Common myeloid progenitor, CD34-positive (primary cell): ENCODE results near the gene RAPGEF5.

Experiments
- CTCF ChIA-PET: fragments of 350-600 bp; sonication (Branson Sonifier 250); formaldehyde crosslinking; loops from one replicate; lab custom pipeline; 2021; ENCODE audit warnings: antibody characterized with exemption; lab: Charles Lee
- POLR2A ChIA-PET: fragments of 350-600 bp; sonication (Branson Sonifier 250); formaldehyde crosslinking; loops from one replicate; lab custom pipeline; 2021; ENCODE audit warnings: antibody characterized with exemption; lab: Charles Lee
- DNase-seq, 3 donors: peaks; one replicate each; pipeline versions ENCODE4 v3.0.0 to v3.0.0-alpha.2; 2013
- H3K27ac ChIP-seq, 2 experiments: 1 replicate in 1 of 2; 2 replicates in 1 of 2; pipeline ENCODE4 v1.7.0; 2013; ENCODE audit warnings: inconsistent platforms in 2 of 2, low read length in 2 of 2, mild to moderate bottlenecking in 2 of 2, low read depth in 1 of 2, moderate library complexity in 1 of 2; ENCODE audit not compliant: severe bottlenecking in 2 of 2, insufficient read depth in 1 of 2, poor library complexity in 1 of 2
- H3K27me3 ChIP-seq, 5 experiments: replicated peaks in 2 of 5; 1 replicate in 3 of 5; 2 replicates in 2 of 5; pipeline versions ENCODE4 v1.6.1 to v1.7.0; 2013; ENCODE audit warnings: low read length in 4 of 5, mild to moderate bottlenecking in 2 of 5, moderate library complexity in 2 of 5, inconsistent platforms in 1 of 5; ENCODE audit not compliant: insufficient read depth in 5 of 5, control insufficient read depth in 4 of 5
- H3K36me3 ChIP-seq, 4 experiments: 1 replicate in 2 of 4; 2 replicates in 2 of 4; pipeline versions ENCODE4 v1.6.1 to v1.7.0; 2013; ENCODE audit warnings: low read length in 3 of 4, control low read depth in 1 of 4, mild to moderate bottlenecking in 1 of 4; ENCODE audit not compliant: control insufficient read depth in 4 of 4, insufficient read depth in 4 of 4
- H3K4me1 ChIP-seq, 4 experiments: 1 replicate in 3 of 4; 2 replicates in 1 of 4; pipeline versions ENCODE4 v1.6.1 to v1.7.1; 2013; ENCODE audit warnings: low read length in 3 of 4, mild to moderate bottlenecking in 3 of 4, control low read depth in 1 of 4, inconsistent platforms in 1 of 4, moderate library complexity in 1 of 4; ENCODE audit not compliant: control insufficient read depth in 4 of 4, insufficient read depth in 4 of 4; ENCODE audit errors: control extremely low read depth in 1 of 4
- H3K4me3 ChIP-seq, 7 experiments: 1 replicate in 4 of 7; 2 replicates in 3 of 7; pipeline versions ENCODE4 v1.5.1 to v1.7.0; 2013; ENCODE audit warnings: mild to moderate bottlenecking in 7 of 7, low read length in 6 of 7, moderate library complexity in 6 of 7, inconsistent platforms in 2 of 7, low read depth in 2 of 7, control low read depth in 1 of 7; ENCODE audit not compliant: insufficient read depth in 4 of 7, control insufficient read depth in 1 of 7; ENCODE audit errors: extremely low read depth in 1 of 7
- H3K9me3 ChIP-seq, 5 experiments: 1 replicate in 4 of 5; 2 replicates in 1 of 5; pipeline versions ENCODE4 v1.6.1 to v1.7.1; 2013; ENCODE audit warnings: low read length in 4 of 5, mild to moderate bottlenecking in 2 of 5, inconsistent platforms in 1 of 5, low read depth in 1 of 5, moderate library complexity in 1 of 5; ENCODE audit not compliant: control insufficient read depth in 4 of 5, insufficient read depth in 2 of 5; ENCODE audit errors: control extremely low read depth in 1 of 5
- WGBS: methylation state at CpG from one replicate; pipeline ENCODE4 v1.1.5; 2013; ENCODE audit not compliant: insufficient coverage; 5-methylcytosine and 5-hydroxymethylcytosine counted together

Gene RAPGEF5

DNA sequence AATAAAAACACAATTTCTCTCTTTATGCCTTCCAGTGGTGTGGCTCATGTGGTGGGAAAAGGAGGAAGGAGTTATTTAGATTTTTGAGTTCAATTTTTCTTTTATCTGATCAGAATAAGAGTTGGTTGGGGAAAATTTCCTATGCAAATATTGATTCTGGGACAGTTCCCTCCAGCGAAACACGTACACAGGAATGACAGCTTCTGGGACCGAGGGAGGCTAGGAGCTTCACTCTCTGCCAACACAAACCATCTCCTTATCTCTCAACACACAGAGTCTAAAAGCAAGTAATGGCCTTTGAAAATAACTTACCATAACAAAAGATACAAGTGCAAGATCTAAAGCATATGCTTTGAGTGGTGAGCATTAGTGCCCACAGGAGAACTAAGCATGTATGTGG is 122.7 kb downstream of the RAPGEF5 start:
- POLR2A ChIA-PET = no interaction called here
- no peaks in the 10 kb centered on the region for H3K4me1 ChIP-seq
- H3K9me3 ChIP-seq = no peaks in the 10 kb centered on the region
- CTCF ChIA-PET = no interaction called here
- no peak for DNase-seq
- no peaks in the 10 kb centered on the region for H3K36me3 ChIP-seq
- 94% methylated on average over 3 of the region's 3 CpGs for WGBS
- H3K27me3 ChIP-seq = no peaks in the 10 kb centered on the region
- H3K4me3 ChIP-seq = no peak overlapping the region
- H3K27ac ChIP-seq = no peak overlapping the region

DNA sequence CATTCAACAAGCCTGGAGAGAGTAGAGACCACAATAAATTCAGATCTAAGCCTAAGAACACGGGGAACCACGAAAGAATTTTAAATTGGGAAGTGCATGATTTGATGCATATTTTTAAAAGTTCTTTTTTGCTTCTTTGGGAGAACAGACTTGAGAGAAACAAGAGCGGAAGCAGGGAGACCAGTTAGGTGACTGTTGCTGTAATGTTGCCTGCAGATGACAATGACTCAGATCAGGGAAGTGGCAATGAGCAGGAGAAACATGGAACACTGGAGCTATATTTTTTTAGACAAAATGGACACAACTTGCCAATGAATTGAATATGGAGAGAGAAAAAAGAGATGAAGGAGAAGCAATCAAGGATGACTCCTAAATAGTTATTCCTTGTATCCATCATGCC is 125.1 kb downstream of the RAPGEF5 start:
- no peak overlapping the region for H3K27ac ChIP-seq
- no peak overlapping the region for H3K4me3 ChIP-seq
- DNase-seq = no peak
- POLR2A ChIA-PET = no interaction called here
- CTCF ChIA-PET = no interaction called here
- no peaks in the 10 kb centered on the region for H3K4me1 ChIP-seq
- no peaks in the 10 kb centered on the region for H3K36me3 ChIP-seq
- 97% methylated on average over 3 of the region's 3 CpGs for WGBS
- no peaks in the 10 kb centered on the region for H3K27me3 ChIP-seq
- no peaks in the 10 kb centered on the region for H3K9me3 ChIP-seq

DNA sequence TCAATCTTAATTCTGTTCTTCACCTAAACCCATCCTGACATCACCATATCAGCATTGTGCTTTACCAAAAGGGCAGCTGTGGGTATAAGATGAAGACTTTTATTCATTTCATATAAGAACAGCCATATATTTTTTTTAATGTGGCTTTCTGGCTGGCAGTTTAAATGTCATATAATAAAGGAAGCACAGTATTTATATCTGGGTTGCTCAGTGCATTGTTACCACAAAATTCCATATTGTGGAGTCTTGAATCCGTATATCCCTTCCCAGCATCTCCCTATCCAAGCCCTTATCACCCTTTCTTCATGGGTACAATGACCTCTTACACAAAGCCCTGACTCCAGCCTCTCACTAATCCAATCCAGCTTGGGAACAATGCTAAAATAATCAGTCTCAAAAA is 125.8 kb downstream of the RAPGEF5 start:
- Histone ChIP-seq H3K27ac (no peak overlapping the region), H3K4me3 (no peak overlapping the region), H3K4me1 (no peaks in the 10 kb centered on the region), H3K36me3 (no peaks in the 10 kb centered on the region), H3K9me3 (no peaks in the 10 kb centered on the region), H3K27me3 (no peaks in the 10 kb centered on the region)
- DNase-seq = no peak
- CTCF ChIA-PET = no interaction called here
- POLR2A ChIA-PET = no interaction called here
- 67% methylated on average over 1 of the region's 1 CpG for WGBS

DNA sequence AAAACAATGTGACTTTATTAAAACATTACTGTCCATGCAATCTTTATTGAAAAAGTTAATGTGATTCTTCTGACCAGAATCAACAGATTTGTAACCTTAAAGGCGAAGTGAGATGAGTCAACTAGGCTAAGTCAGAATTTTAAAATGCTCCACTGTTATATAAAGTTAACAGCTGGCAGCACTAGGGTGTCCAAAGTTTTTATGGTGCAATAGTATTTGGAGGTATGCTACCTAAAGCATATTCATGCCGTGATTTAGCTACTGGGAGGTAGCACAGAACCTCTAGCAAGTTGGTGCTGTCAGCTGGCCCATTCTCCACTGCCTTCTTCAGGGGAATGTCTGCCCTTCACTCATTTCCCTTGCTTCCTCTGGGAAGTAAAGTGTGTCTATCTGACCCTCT is 126.7 kb downstream of the RAPGEF5 start:
- H3K36me3 ChIP-seq = no peaks in the 10 kb centered on the region
- no peak overlapping the region for H3K27ac ChIP-seq
- H3K4me1 ChIP-seq = no peaks in the 10 kb centered on the region
- no peak for DNase-seq
- ChIA-PET POLR2A (no interaction called here), CTCF (no interaction called here)
- 100% methylated on average over 2 of the region's 2 CpGs for WGBS
- no peaks in the 10 kb centered on the region for H3K27me3 ChIP-seq
- no peaks in the 10 kb centered on the region for H3K9me3 ChIP-seq
- no peak overlapping the region for H3K4me3 ChIP-seq

DNA sequence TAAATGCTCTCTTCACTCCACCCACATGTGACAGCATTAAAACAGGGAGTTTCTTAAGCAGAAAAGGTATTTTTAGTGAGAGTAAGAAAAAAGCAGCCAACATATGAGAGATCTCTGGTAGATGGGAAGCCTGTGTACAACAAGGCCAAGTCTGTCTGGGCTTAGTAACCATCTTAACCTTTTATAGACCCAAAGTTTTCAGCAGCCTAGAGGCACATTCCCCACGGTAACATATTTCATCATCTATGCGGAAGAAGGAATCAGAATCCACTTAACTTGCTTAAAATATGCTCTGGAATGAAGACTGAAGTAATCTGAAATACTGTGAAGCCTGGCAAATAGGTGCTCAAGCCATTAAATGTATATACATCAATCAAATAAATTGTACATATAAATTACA is 127.8 kb downstream of the RAPGEF5 start:
- no CpG with 5 or more reads among the region's 2 CpGs for whole genome bisulfite sequencing

DNA sequence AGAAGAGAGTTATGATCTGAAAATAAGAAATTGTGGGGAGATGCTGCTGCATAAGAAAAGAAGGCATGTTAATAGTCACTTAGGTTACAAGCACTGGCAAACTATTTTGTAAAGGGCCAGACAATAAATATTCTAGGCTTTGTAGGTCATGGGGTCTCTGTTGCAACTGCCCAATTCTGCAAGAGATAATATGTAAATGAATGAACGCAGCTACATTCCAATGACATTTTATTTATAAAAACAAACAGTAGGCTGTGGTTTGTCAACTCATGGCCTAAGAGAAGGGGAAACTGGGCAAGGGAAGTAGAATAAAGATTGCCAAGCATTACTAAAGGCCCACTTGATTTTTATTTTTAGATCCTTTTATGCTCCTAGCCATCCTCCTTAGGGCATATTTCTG is 133.1 kb downstream of the RAPGEF5 start:
- DNase-seq = peak in 2 of 3 donors; percentile 25 to 30
- CTCF ChIA-PET = no interaction called here
- WGBS = no CpG with 5 or more reads among the region's 1 CpG
- Histone ChIP-seq H3K27ac (no peak overlapping the region), H3K4me3 (no peak overlapping the region), H3K36me3 (peaks cover 0 to 2% (median 0%) of the 10 kb centered on the region in 4 experiments), H3K4me1 (peaks cover 0 to 2% (median 0%) of the 10 kb centered on the region in 4 experiments), H3K27me3 (peaks cover 0 to 2% (median 0%) of the 10 kb centered on the region in 5 experiments), H3K9me3 (no peaks in the 10 kb centered on the region)
- POLR2A ChIA-PET = no interaction called here

More for the DNA sequence above, 127.8 kb downstream of the RAPGEF5 start:
- DNase-seq = no peak
- H3K4me1 ChIP-seq = no peaks in the 10 kb centered on the region
- no peaks in the 10 kb centered on the region for H3K27me3 ChIP-seq
- no peaks in the 10 kb centered on the region for H3K36me3 ChIP-seq
- no peaks in the 10 kb centered on the region for H3K9me3 ChIP-seq
- no peak overlapping the region for H3K27ac ChIP-seq
- CTCF ChIA-PET = no interaction called here
- no peak overlapping the region for H3K4me3 ChIP-seq
- POLR2A ChIA-PET = no interaction called here

DNA sequence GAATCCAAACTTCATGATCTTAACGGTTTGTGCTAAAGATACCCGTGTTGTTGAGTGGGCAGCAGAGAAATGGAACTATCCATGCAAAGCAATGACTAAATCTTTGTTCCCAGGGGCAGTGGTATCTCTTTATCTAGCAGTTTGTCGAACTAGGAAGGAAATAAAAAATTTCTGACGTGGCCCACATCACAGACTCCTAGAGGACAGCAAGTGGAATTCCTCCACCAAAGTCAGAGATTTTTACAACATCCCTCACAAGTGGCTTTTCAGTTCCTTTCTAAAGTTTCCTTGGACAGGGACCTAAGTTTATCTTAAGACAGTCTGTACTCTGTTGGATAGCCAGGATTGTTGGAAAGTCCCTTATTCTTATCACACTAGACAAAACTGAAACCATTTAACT is 136.0 kb downstream of the RAPGEF5 start:
- Histone ChIP-seq H3K27me3 (peaks cover 0 to 2% (median 0%) of the 10 kb centered on the region in 5 experiments), H3K9me3 (no peaks in the 10 kb centered on the region), H3K36me3 (peaks cover 0 to 3% (median 0%) of the 10 kb centered on the region in 4 experiments), H3K27ac (no peak overlapping the region), H3K4me1 (peaks cover 0 to 2% (median 0%) of the 10 kb centered on the region in 4 experiments), H3K4me3 (no peak overlapping the region)
- POLR2A ChIA-PET = no interaction called here
- 63% methylated on average over 4 of the region's 4 CpGs for WGBS
- CTCF ChIA-PET = no interaction called here
- no peak for DNase-seq
